ENCODE data around the gene MATN1.

The MATN1 gene

DNA sequence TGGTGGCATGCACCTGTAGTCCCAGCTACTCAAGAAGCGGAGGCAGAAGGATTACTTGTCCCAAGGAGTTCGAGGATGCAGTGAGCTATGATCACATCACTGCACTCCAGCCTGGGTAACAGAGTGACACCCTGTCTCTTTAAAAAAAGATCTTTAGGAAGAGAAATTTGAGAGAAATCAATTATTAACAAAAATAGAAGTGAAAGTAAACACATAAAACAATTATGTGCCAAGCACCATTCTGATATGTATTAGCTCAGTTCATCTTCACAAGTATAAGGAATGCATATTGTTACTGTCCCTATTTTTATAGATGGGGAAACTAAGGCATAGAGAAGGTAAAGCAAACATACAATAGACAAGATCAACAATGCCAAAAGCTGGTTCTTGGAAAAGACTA, 48.1 kb downstream of the MATN1 start:
- H3K4me3 ChIP-seq (ENCODE audit: insufficient read depth, low read depth, low read length, poor library complexity, severe bottlenecking): no peak overlapping the region
- no peaks in the 10 kb centered on the region for H3K27me3 ChIP-seq (replicated peaks; ENCODE audit: control insufficient read depth, insufficient read depth, low read length, poor library complexity, severe bottlenecking)
- DNase-seq: no peak
- H3K36me3 ChIP-seq (ENCODE audit: control insufficient read depth, insufficient read depth, low read length): no peaks in the 10 kb centered on the region
- H3K27ac ChIP-seq (ENCODE audit: insufficient read depth, low read length, poor library complexity, severe bottlenecking): no peak overlapping the region
- H3K9me3 ChIP-seq (ENCODE audit: control insufficient read depth, low read length): no peaks in the 10 kb centered on the region
- no peaks in the 10 kb centered on the region for H3K4me1 ChIP-seq (ENCODE audit: control insufficient read depth, insufficient read depth, low read length, poor library complexity, severe bottlenecking)

DNA sequence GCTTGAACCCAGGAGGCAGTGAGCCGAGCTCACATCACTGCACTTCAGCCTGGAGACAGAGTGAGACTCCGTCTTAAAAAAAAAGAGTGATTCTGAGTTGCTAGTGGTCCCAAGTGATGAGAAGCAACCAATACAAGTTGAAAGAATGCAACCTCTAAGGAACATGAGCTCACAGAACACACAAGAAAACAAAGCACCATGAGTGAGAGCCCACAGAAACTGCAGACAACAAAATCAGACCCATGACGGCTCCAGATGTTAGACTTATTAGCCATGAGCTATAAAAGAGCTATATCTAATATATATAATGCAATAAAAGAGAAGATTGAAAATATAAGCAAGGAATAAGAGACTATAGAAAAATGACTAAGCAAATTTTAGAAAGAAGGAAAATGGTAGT, 50.0 kb downstream of the MATN1 start:
- no peaks in the 10 kb centered on the region for H3K9me3 ChIP-seq (ENCODE audit: control insufficient read depth, low read length)
- no peaks in the 10 kb centered on the region for H3K4me1 ChIP-seq (ENCODE audit: control insufficient read depth, insufficient read depth, low read length, poor library complexity, severe bottlenecking)
- H3K27me3 ChIP-seq (replicated peaks; ENCODE audit: control insufficient read depth, insufficient read depth, low read length, poor library complexity, severe bottlenecking): no peaks in the 10 kb centered on the region

DNA sequence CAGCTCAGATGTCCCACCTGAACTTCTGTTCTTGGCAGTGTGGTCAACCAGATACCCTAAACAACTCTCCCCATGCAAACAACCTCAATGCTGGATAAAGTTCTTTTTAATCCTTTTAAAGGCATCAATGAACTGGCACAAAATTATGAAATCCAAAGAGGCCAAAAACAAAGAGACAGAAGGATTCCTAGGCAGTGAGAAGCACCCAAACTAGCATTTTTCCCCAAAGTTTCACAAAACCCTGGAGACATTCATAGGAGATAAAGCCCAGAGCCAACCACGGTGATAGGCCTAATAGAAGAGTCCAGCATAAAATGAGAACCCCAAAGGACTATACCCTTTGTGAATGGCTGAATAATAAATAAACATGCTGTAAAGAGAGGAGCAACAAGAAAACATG, 50.7 kb downstream of the MATN1 start:
- Histone ChIP-seq H3K27ac (ENCODE audit: insufficient read depth, low read length, poor library complexity, severe bottlenecking) (no peak overlapping the region), H3K4me1 (ENCODE audit: control insufficient read depth, insufficient read depth, low read length, poor library complexity, severe bottlenecking) (no peaks in the 10 kb centered on the region), H3K4me3 (ENCODE audit: insufficient read depth, low read depth, low read length, poor library complexity, severe bottlenecking) (no peak overlapping the region), H3K9me3 (ENCODE audit: control insufficient read depth, low read length) (no peaks in the 10 kb centered on the region), H3K27me3 (replicated peaks; ENCODE audit: control insufficient read depth, insufficient read depth, low read length, poor library complexity, severe bottlenecking) (no peaks in the 10 kb centered on the region), H3K36me3 (ENCODE audit: control insufficient read depth, insufficient read depth, low read length) (no peaks in the 10 kb centered on the region)
- DNase-seq: no peak

More for the DNA sequence above, 50.0 kb downstream of the MATN1 start:
- no peak overlapping the region for H3K4me3 ChIP-seq (ENCODE audit: insufficient read depth, low read depth, low read length, poor library complexity, severe bottlenecking)
- no peak overlapping the region for H3K27ac ChIP-seq (ENCODE audit: insufficient read depth, low read length, poor library complexity, severe bottlenecking)
- H3K36me3 ChIP-seq (ENCODE audit: control insufficient read depth, insufficient read depth, low read length): no peaks in the 10 kb centered on the region
- no peak for DNase-seq

- no peak overlapping the region for H3K4me3 ChIP-seq (ENCODE audit: insufficient read depth, low read depth, low read length, poor library complexity, severe bottlenecking)
- DNase-seq: no peak
- H3K36me3 ChIP-seq (ENCODE audit: control insufficient read depth, insufficient read depth, low read length): no peaks in the 10 kb centered on the region
- no peak overlapping the region for H3K27ac ChIP-seq (ENCODE audit: insufficient read depth, low read length, poor library complexity, severe bottlenecking)
- H3K4me1 ChIP-seq (ENCODE audit: control insufficient read depth, insufficient read depth, low read length, poor library complexity, severe bottlenecking): no peaks in the 10 kb centered on the region
- no peaks in the 10 kb centered on the region for H3K9me3 ChIP-seq (ENCODE audit: control insufficient read depth, low read length)
- H3K27me3 ChIP-seq (replicated peaks; ENCODE audit: control insufficient read depth, insufficient read depth, low read length, poor library complexity, severe bottlenecking): no peaks in the 10 kb centered on the region
Measured at GRCh38 chr1:30670240-30671060, 52.9 kb downstream of the MATN1 start.

- H3K9me3 ChIP-seq (ENCODE audit: control insufficient read depth, low read length): no peaks in the 10 kb centered on the region
- no peaks in the 10 kb centered on the region for H3K27me3 ChIP-seq (replicated peaks; ENCODE audit: control insufficient read depth, insufficient read depth, low read length, poor library complexity, severe bottlenecking)
- H3K4me3 ChIP-seq (ENCODE audit: insufficient read depth, low read depth, low read length, poor library complexity, severe bottlenecking): no peak overlapping the region
- H3K27ac ChIP-seq (ENCODE audit: insufficient read depth, low read length, poor library complexity, severe bottlenecking): no peak overlapping the region
- H3K4me1 ChIP-seq (ENCODE audit: control insufficient read depth, insufficient read depth, low read length, poor library complexity, severe bottlenecking): no peaks in the 10 kb centered on the region
- no peaks in the 10 kb centered on the region for H3K36me3 ChIP-seq (ENCODE audit: control insufficient read depth, insufficient read depth, low read length)
- no peak for DNase-seq
Measured at GRCh38 chr1:30668546-30669327, 54.6 kb downstream of the MATN1 start.

GRCh38 chr1:30668024-30668423, 55.4 kb downstream of the MATN1 start:
- Histone ChIP-seq H3K9me3 (ENCODE audit: control insufficient read depth, low read length) (no peaks in the 10 kb centered on the region), H3K27ac (ENCODE audit: insufficient read depth, low read length, poor library complexity, severe bottlenecking) (no peak overlapping the region), H3K4me3 (ENCODE audit: insufficient read depth, low read depth, low read length, poor library complexity, severe bottlenecking) (no peak overlapping the region), H3K4me1 (ENCODE audit: control insufficient read depth, insufficient read depth, low read length, poor library complexity, severe bottlenecking) (no peaks in the 10 kb centered on the region), H3K27me3 (replicated peaks; ENCODE audit: control insufficient read depth, insufficient read depth, low read length, poor library complexity, severe bottlenecking) (no peaks in the 10 kb centered on the region), H3K36me3 (ENCODE audit: control insufficient read depth, insufficient read depth, low read length) (no peaks in the 10 kb centered on the region)
- no peak for DNase-seq

DNA sequence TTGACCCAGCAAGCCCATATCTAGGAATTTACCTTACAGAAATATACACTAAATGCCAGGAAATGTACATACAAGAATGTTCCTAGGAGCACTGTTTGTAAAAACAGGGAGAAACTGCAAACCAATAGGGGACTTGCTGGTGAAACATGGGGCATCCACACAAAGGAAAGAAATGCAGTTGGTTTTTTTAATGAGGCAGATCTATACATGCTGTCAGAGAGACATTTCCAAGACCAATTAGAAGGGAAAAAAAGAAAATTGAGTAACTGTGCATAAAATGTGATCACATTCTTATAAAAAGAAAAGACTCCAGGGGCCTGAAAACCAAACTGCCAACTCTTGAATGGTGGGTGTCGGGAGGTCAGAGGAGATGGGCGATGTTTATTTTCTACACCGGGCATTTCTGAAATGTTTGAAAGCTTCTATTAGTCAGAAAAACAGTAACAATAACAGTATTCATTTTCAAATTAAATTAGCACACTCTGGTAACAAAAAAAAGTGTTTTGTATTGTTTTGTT, 56.6 kb downstream of the MATN1 start:
- no peak overlapping the region for H3K4me3 ChIP-seq (ENCODE audit: insufficient read depth, low read depth, low read length, poor library complexity, severe bottlenecking)
- H3K27ac ChIP-seq (ENCODE audit: insufficient read depth, low read length, poor library complexity, severe bottlenecking): no peak overlapping the region
- H3K4me1 ChIP-seq (ENCODE audit: control insufficient read depth, insufficient read depth, low read length, poor library complexity, severe bottlenecking): no peaks in the 10 kb centered on the region
- H3K9me3 ChIP-seq (ENCODE audit: control insufficient read depth, low read length): no peaks in the 10 kb centered on the region
- DNase-seq: no peak
- H3K27me3 ChIP-seq (replicated peaks; ENCODE audit: control insufficient read depth, insufficient read depth, low read length, poor library complexity, severe bottlenecking): no peaks in the 10 kb centered on the region
- no peaks in the 10 kb centered on the region for H3K36me3 ChIP-seq (ENCODE audit: control insufficient read depth, insufficient read depth, low read length)

GRCh38 chr1:30665216-30666010, 58.0 kb downstream of the MATN1 start:
- H3K27ac ChIP-seq (ENCODE audit: insufficient read depth, low read length, poor library complexity, severe bottlenecking): no peak overlapping the region
- H3K9me3 ChIP-seq (ENCODE audit: control insufficient read depth, low read length): no peaks in the 10 kb centered on the region
- H3K27me3 ChIP-seq (replicated peaks; ENCODE audit: control insufficient read depth, insufficient read depth, low read length, poor library complexity, severe bottlenecking): no peaks in the 10 kb centered on the region
- no peaks in the 10 kb centered on the region for H3K36me3 ChIP-seq (ENCODE audit: control insufficient read depth, insufficient read depth, low read length)
- H3K4me3 ChIP-seq (ENCODE audit: insufficient read depth, low read depth, low read length, poor library complexity, severe bottlenecking): no peak overlapping the region
- H3K4me1 ChIP-seq (ENCODE audit: control insufficient read depth, insufficient read depth, low read length, poor library complexity, severe bottlenecking): no peaks in the 10 kb centered on the region
- DNase-seq: no peak

DNA sequence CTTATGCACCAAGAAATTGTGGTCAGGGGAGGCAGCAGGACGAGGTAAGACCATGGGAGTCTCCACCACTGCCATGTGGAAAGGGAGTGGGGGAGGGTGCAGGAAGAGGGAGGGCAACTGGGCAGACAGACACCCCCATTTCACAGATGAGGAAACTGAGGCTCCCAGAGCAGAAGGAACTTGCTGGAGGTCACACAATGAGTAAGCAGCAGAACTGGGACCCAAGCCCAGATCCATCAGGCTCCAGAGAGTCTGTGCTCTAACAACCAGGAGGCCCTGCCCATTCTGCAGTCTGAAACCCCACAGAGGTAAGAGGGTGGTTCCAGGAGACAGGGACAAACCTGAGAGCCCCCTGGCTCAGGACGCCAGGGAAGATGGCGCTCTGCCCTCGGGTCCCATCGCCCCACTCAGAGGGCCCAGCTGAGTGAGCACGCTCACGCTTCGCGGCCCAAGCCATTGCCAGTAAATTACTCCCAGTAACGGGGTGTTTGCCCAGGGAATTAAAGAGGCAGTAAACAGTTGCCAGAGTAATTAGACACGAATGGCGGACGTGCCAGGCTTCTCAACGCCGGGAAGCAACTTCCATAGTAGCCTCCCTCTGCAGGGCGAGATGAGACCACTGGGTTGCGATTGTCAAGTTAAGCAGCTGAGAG, 59.2 kb downstream of the MATN1 start:
- no peaks in the 10 kb centered on the region for H3K4me1 ChIP-seq (ENCODE audit: control insufficient read depth, insufficient read depth, low read length, poor library complexity, severe bottlenecking)
- no peaks in the 10 kb centered on the region for H3K36me3 ChIP-seq (ENCODE audit: control insufficient read depth, insufficient read depth, low read length)
- no peak for DNase-seq
- no peak overlapping the region for H3K27ac ChIP-seq (ENCODE audit: insufficient read depth, low read length, poor library complexity, severe bottlenecking)
- H3K4me3 ChIP-seq (ENCODE audit: insufficient read depth, low read depth, low read length, poor library complexity, severe bottlenecking): no peak overlapping the region
- no peaks in the 10 kb centered on the region for H3K27me3 ChIP-seq (replicated peaks; ENCODE audit: control insufficient read depth, insufficient read depth, low read length, poor library complexity, severe bottlenecking)
- no peaks in the 10 kb centered on the region for H3K9me3 ChIP-seq (ENCODE audit: control insufficient read depth, low read length)
